NCI-H128 (cell line): Measurements from ENCODE around the gene ACY1.

Experiments
- DNase-seq: peaks from one replicate; lab custom pipeline; 2025; ENCODE audit not compliant: unreplicated experiment; lab: John Stamatoyannopoulos, UW

Gene ACY1

GRCh38 chr3:52004163-52004787 lies 20.9 kb downstream of the ACY1 start:
- DNase-seq, result no peak

- no peak for DNase-seq
Measured at GRCh38 chr3:52004906-52005395, 21.6 kb downstream of the ACY1 start.

DNA sequence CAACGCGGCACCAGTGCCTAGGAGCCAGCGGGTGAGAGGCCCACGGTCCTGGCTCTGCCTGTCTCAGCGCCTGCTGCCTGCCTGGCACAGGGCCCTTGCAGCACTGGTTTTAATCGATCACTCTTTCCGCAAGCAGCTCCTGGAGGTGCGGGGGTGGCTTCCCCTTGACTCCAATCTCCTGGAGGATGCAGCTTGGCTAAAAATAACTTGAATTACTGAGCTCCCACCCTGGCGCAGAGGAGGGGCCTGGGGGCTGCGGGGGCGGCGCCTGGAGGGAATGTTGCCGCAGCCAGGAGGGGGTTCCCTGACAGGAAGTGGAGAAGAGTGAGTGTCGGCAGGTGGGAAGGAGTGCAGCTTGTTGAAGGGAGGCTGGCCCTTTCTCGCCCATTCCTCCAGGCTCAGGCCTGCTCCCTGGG lies 22.2 kb downstream of the ACY1 start:
- no peak for DNase-seq

DNA sequence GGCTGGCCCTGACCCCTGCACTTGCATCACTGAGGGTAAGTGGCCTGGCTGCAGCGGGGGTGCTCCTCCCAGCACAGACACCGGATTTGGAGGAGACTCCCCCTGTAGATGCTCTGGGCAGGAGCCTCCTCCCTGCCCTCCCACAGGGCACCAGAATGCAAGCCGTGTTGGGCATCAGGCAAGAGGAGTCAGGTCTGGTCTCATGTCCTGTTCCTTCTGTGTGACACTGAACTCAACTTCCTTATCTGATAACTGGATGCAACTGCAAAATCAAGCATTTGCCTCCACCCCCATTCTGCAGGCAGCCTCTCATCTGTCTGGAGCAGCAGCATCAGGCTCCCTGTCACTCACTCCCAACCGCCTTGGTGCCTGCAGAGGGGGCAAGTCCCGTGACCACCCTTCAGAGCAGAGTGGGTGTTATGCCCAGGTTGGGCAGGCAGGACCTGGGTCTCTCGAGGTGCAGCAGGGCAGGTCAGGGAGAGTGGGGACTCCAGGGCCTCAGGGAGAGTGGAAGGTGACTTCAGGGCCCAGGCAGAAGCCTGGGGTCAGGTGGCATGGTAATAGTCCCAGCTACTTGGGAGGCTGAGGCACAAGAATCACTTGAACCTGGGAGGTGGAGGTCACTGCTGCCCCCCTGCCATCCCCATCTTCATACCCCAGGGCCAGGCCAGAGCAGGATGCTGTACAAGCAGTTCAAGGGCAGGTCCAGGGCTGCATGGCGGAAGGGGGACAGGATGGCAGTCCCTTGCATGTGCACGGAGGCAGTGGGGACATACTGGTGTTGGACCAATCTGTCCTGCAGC lies 22.9 kb downstream of the ACY1 start:
- DNase-seq, result no peak

GRCh38 chr3:52006820-52007133 lies 23.4 kb downstream of the ACY1 start:
- DNase-seq, result no peak

- no peak for DNase-seq
Measured at GRCh38 chr3:52007291-52007690, 24.0 kb downstream of the ACY1 start.

GRCh38 chr3:52010431-52010830 lies 27.1 kb downstream of the ACY1 start:
- no peak for DNase-seq

DNA sequence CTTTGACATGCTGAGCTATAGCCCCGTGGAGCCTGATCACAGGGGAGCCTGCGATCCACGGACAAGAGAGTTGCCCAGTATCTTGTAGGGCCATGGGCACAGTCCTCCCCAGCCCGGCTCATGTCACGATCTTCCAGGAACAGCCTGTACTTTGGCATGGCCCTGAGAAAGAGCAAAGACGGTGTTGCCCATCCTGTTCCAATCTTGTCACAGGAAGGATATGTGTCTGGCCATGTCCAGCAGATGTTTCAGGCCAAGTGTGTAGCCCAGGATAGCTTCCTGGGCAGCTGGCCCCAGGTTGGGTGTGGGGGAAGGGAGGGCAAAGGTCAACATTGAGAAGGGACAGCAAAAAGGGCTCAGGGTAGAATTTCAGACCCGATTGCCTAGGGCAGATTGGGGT lies 29.4 kb downstream of the ACY1 start:
- no peak for DNase-seq

GRCh38 chr3:52013802-52014598 lies 30.7 kb downstream of the ACY1 start:
- no peak for DNase-seq

- no peak for DNase-seq
Measured at GRCh38 chr3:52014613-52015012, 31.3 kb downstream of the ACY1 start.

GRCh38 chr3:52015438-52016228 lies 32.3 kb downstream of the ACY1 start:
- DNase-seq, result no peak

DNA sequence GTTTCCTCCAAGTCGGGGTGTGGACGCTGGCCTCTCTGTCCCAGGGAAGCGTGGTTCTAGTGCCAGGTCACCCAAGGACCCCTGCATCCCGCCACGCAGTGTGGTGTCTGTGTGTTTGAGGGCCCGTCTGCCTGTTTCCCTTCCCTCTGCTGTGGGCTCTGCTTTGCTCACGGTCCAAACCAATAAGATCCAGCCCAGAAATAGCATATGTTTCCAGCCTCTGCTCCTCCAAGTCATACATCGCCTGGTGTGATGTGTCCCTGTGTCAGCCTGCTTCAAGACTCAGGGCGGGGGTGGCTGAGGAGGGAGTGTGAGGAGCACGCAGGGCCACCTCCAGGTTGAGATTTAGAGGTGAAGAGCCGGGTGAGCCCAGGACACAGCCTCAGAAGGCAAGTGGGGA lies 34.3 kb downstream of the ACY1 start:
- no peak for DNase-seq

- no peak for DNase-seq
Measured at GRCh38 chr3:52018319-52019000, 35.1 kb downstream of the ACY1 start.

- DNase-seq, result no peak
Measured at GRCh38 chr3:52019352-52020080, 36.2 kb downstream of the ACY1 start.

DNA sequence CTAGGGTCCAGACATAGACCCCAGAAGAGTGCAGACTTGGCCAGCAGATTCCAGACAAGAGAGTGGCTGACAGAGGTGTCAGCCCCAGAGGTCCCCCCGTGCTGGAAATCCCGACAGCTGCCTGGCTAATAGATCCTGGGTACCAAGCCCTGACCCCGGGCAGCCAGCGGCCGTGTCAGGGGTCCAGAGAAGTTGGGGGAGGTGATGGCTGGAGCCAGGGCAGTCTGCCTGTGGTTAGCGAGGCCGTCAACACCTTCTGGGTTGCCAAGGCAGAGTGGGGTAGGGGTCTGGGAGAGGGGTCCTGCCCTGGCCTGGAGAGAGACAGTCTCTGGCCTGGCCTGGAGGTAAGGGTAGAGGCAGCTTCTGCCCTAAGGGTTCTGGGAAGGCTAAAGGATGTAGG lies 37.5 kb downstream of the ACY1 start:
- no peak for DNase-seq

- no peak for DNase-seq
Measured at GRCh38 chr3:52021489-52022268, 38.3 kb downstream of the ACY1 start.

- no peak for DNase-seq
Measured at GRCh38 chr3:52022323-52023100, 39.2 kb downstream of the ACY1 start.

- no peak for DNase-seq
Measured at GRCh38 chr3:52023101-52023770, 39.9 kb downstream of the ACY1 start.
